Peyer's patch (tissue), 4 donors: ENCODE measurements around the gene CTSL. TPM values are rescaled to one million over a fixed set of nuclear protein-coding genes. Genes with fewer than 3 reads are reported as not detected.

Experiments
- DNase-seq, 3 donors: peaks; one replicate each; pipeline ENCODE4 v3.0.0-alpha.2; 2017 to 2019
- H3K27ac ChIP-seq, 4 donors: fragments of 200-600 bp; sonication (generic); one replicate each; pipeline ENCODE4 v1.5.1; 2016 to 2019
- H3K27me3 ChIP-seq, 2 donors: fragments of 200-600 bp; sonication (generic); one replicate each; pipeline ENCODE4 v1.5.1; 2019
- H3K36me3 ChIP-seq, 3 donors: fragments of 200-600 bp; sonication (generic); one replicate each; pipeline ENCODE4 v1.5.1; 2016 to 2019
- H3K4me1 ChIP-seq, 4 donors: fragments of 200-600 bp; sonication (generic); one replicate each; pipeline ENCODE4 v1.5.1; 2016 to 2019
- H3K4me3 ChIP-seq, 4 donors: fragments of 200-600 bp; sonication (generic); 1 replicate in 3 of 4; 2 replicates in 1 of 4; pipeline ENCODE4 v1.5.1; 2016 to 2019; ENCODE audit warnings: mild to moderate bottlenecking in 1 of 4
- H3K9me3 ChIP-seq, 4 donors: fragments of 200-600 bp; sonication (generic); one replicate each; pipeline ENCODE4 v1.5.1; 2016 to 2019; ENCODE audit warnings: mild to moderate bottlenecking in 1 of 4
- CTCF ChIP-seq, 6 experiments: fragments of 450-650 bp in 4 of 6; fragments of 200-600 bp in 2 of 6; sonication (generic) in 1 of 6; IDR thresholded peaks; one replicate each; pipeline ENCODE4 v1.5.1; 2017 to 2019; ENCODE audit warnings: antibody characterized with exemption in 6 of 6, mild to moderate bottlenecking in 3 of 6, moderate library complexity in 1 of 6
- POLR2A ChIP-seq, 2 donors: fragments of 450-650 bp; IDR thresholded peaks; one replicate each; pipeline ENCODE4 v1.5.1; 2017; ENCODE audit warnings: antibody characterized with exemption in 2 of 2, mild to moderate bottlenecking in 2 of 2, moderate library complexity in 2 of 2
- total RNA-seq, 4 donors: library from RNA; depleted of rRNA; stranded (reverse); fragments of >200 nt; gene quantifications; one replicate each; pipeline ENCODE4 v1.1.0, GENCODE V29; 2016

The CTSL gene
- total RNA-seq: 10 to 100 TPM; 14.3 to 23.5 (median 19.6) TPM

GRCh38 chr9:87725900-87726709 is at the start of gene CTSL:
CTSL (plus strand) TSS chr9:87726119; CDS start chr9:87727604, 1,485 bp downstream.
- peaks cover 0 to 18% (median 0%) of the 10 kb centered on the region in 4 donors for H3K4me1 ChIP-seq

GRCh38 chr9:87676976-87677775 is 48.7 kb upstream of the CTSL start:
- Histone ChIP-seq H3K36me3 (peaks cover 0 to 10% (median 0%) of the 10 kb centered on the region in 3 donors), H3K4me3 (no peak overlapping the region), H3K9me3 (no peaks in the 10 kb centered on the region), H3K27ac (no peak overlapping the region), H3K4me1 (no peaks in the 10 kb centered on the region), H3K27me3 (no peaks in the 10 kb centered on the region)
- TF ChIP-seq POLR2A (IDR thresholded peaks at IDR 0.05) (no peak), CTCF (IDR thresholded peaks at IDR 0.05) (no peak)
- DNase-seq: no peak

More at GRCh38 chr9:87725900-87726709, at the start of gene CTSL:
- Histone ChIP-seq H3K27me3 (no peaks in the 10 kb centered on the region), H3K9me3 (no peaks in the 10 kb centered on the region), H3K4me3 (peak within 1 kb of the TSS; percentile 36 to 74 (median 58)), H3K27ac (peak within 1 kb of the TSS; percentile 62 to 93 (median 82)), H3K36me3 (peaks cover 0 to 12% (median 0%) of the 10 kb centered on the region in 3 donors)
- peak; percentile 53 to 91 (median 84) for DNase-seq
- TF ChIP-seq POLR2A (IDR thresholded peaks at IDR 0.05) (peak in 1 of 2 donors; percentile 59), CTCF (IDR thresholded peaks at IDR 0.05) (peak in 3 of 6 experiments; percentile 30 to 40 (median 32))

- H3K36me3 ChIP-seq: peaks cover 0 to 14% (median 0%) of the 10 kb centered on the region in 3 donors
- H3K27ac ChIP-seq: no peak overlapping the region
- H3K27me3 ChIP-seq: no peaks in the 10 kb centered on the region
- no peaks in the 10 kb centered on the region for H3K4me1 ChIP-seq
- no peak for DNase-seq
- no peak overlapping the region for H3K4me3 ChIP-seq
- TF ChIP-seq POLR2A (IDR thresholded peaks at IDR 0.05): no peak
- TF ChIP-seq CTCF (IDR thresholded peaks at IDR 0.05): no peak
- no peaks in the 10 kb centered on the region for H3K9me3 ChIP-seq
Observed at GRCh38 chr9:87677776-87678587, 47.9 kb upstream of the CTSL start.

- no peaks in the 10 kb centered on the region for H3K27me3 ChIP-seq
- no peak overlapping the region for H3K4me3 ChIP-seq
- no peak overlapping the region for H3K27ac ChIP-seq
- DNase-seq: peak in 1 of 3 donors; percentile 73
- TF ChIP-seq CTCF (IDR thresholded peaks at IDR 0.05) (peak; percentile 24 to 73 (median 70)), POLR2A (IDR thresholded peaks at IDR 0.05) (no peak)
- peaks cover 0 to 14% (median 0%) of the 10 kb centered on the region in 3 donors for H3K36me3 ChIP-seq
- no peaks in the 10 kb centered on the region for H3K9me3 ChIP-seq
- H3K4me1 ChIP-seq: no peaks in the 10 kb centered on the region
Observed at GRCh38 chr9:87678650-87679355, 47.1 kb upstream of the CTSL start.
